GM18873 (cell line): ENCODE measurements around the gene CCL5.
"Not testable (repeated sequence)": the region's sequence is repeated elsewhere in the genome, so short reads cannot be mapped to it uniquely, and the experiment has no call there.

Experiments
- ATAC-seq: cut with Tn5 transposase; IDR thresholded peaks from one replicate; pipeline ENCODE4 v1.9.1; 2021; ENCODE audit warnings: mild to moderate bottlenecking, moderate library complexity, moderate number of reproducible peaks; ENCODE audit not compliant: unreplicated experiment, low FRiP score

CCL5 gene

GRCh38 chr17:35900280-35900679 lies 20.1 kb upstream of the CCL5 start:
- ATAC-seq = no peak

- ATAC-seq = no peak
These were observed 18.3 kb upstream of the CCL5 start for GRCh38 chr17:35898283-35899070.

GRCh38 chr17:35897772-35898171 lies 17.6 kb upstream of the CCL5 start:
- not testable (repeated sequence) for ATAC-seq

- no peak for ATAC-seq
These were observed 15.8 kb upstream of the CCL5 start for GRCh38 chr17:35895636-35896587.

- ATAC-seq = no peak
These were observed 14.0 kb upstream of the CCL5 start for GRCh38 chr17:35894206-35894605.

- ATAC-seq = no peak
These were observed 13.6 kb upstream of the CCL5 start for GRCh38 chr17:35893751-35894150.

GRCh38 chr17:35892091-35893035 lies 12.2 kb upstream of the CCL5 start:
- no peak for ATAC-seq

- ATAC-seq = no peak
These were observed 11.1 kb upstream of the CCL5 start for GRCh38 chr17:35891269-35891668.

GRCh38 chr17:35890774-35891155 lies 10.6 kb upstream of the CCL5 start:
- no peak for ATAC-seq

GRCh38 chr17:35889818-35890773 lies 9.9 kb upstream of the CCL5 start:
- no peak for ATAC-seq

GRCh38 chr17:35889241-35889640 lies 9.1 kb upstream of the CCL5 start:
- ATAC-seq = no peak

- no peak for ATAC-seq
These were observed 1.8 kb downstream of the CCL5 start for GRCh38 chr17:35878361-35878760.

- ATAC-seq = no peak
These were observed 2.7 kb downstream of the CCL5 start for GRCh38 chr17:35877345-35878029.

- no peak for ATAC-seq
These were observed 3.6 kb downstream of the CCL5 start for GRCh38 chr17:35876534-35876933.

GRCh38 chr17:35875800-35876139 lies 4.4 kb downstream of the CCL5 start:
- ATAC-seq = no peak

- no peak for ATAC-seq
These were observed 4.9 kb downstream of the CCL5 start for GRCh38 chr17:35875072-35875799.

- ATAC-seq = no peak
These were observed 7.8 kb downstream of the CCL5 start for GRCh38 chr17:35872196-35872980.
